ENCODE data around the gene FAM135A.
A peak's percentile ranks its signal among the peaks of the same experiment; 100 is the strongest.
"Not testable (repeated sequence)": the region's sequence is repeated elsewhere in the genome, so short reads cannot be mapped to it uniquely, and the experiment has no call there.

The FAM135A gene

GRCh38 chr6:70459699-70460098 is 46.4 kb downstream of the FAM135A start:
- DNase-seq (ENCODE audit: low spot score) = not testable (repeated sequence)

GRCh38 chr6:70470016-70470415 is 56.7 kb downstream of the FAM135A start:
- DNase-seq (ENCODE audit: low spot score) = no peak

GRCh38 chr6:70470510-70470909 is 57.2 kb downstream of the FAM135A start:
- not testable (repeated sequence) for DNase-seq (ENCODE audit: low spot score)

- peak; percentile 50 for DNase-seq (ENCODE audit: low spot score)
Observed at GRCh38 chr6:70474751-70475150, 61.4 kb downstream of the FAM135A start.

- no peak for DNase-seq (ENCODE audit: low spot score)
Observed at GRCh38 chr6:70479236-70479635, 65.9 kb downstream of the FAM135A start.

- not testable (repeated sequence) for DNase-seq (ENCODE audit: low spot score)
Observed at GRCh38 chr6:70486638-70487037, 73.3 kb downstream of the FAM135A start.

GRCh38 chr6:70489364-70489763 is 76.1 kb downstream of the FAM135A start:
- no peak for DNase-seq (ENCODE audit: low spot score)

- DNase-seq (ENCODE audit: low spot score) = no peak
Observed at GRCh38 chr6:70494833-70495232, 81.5 kb downstream of the FAM135A start.

GRCh38 chr6:70495790-70496189 is 82.5 kb downstream of the FAM135A start:
- not testable (repeated sequence) for DNase-seq (ENCODE audit: low spot score)

- no peak for DNase-seq (ENCODE audit: low spot score)
Observed at GRCh38 chr6:70502484-70502883, 89.2 kb downstream of the FAM135A start.

- DNase-seq (ENCODE audit: low spot score) = no peak
Observed at GRCh38 chr6:70503813-70504465, 90.6 kb downstream of the FAM135A start.

GRCh38 chr6:70506321-70506720 is 93.0 kb downstream of the FAM135A start:
- DNase-seq (ENCODE audit: low spot score) = no peak

GRCh38 chr6:70507161-70507560 is 93.9 kb downstream of the FAM135A start:
- DNase-seq (ENCODE audit: low spot score) = no peak

GRCh38 chr6:70508953-70509352 is 95.6 kb downstream of the FAM135A start:
- no peak for DNase-seq (ENCODE audit: low spot score)

GRCh38 chr6:70510600-70510999 is 97.3 kb downstream of the FAM135A start:
- DNase-seq (ENCODE audit: low spot score) = no peak

GRCh38 chr6:70518723-70519122 is 105.4 kb downstream of the FAM135A start:
- no peak for DNase-seq (ENCODE audit: low spot score)

GRCh38 chr6:70520575-70520974 is 107.3 kb downstream of the FAM135A start:
- peak; percentile 4 for DNase-seq (ENCODE audit: low spot score)

- no peak for DNase-seq (ENCODE audit: low spot score)
Observed at GRCh38 chr6:70524721-70525286, 111.5 kb downstream of the FAM135A start.

GRCh38 chr6:70527071-70527737 is 113.9 kb downstream of the FAM135A start:
- DNase-seq (ENCODE audit: low spot score) = no peak

GRCh38 chr6:70530023-70530422 is 116.7 kb downstream of the FAM135A start:
- no peak for DNase-seq (ENCODE audit: low spot score)

- DNase-seq (ENCODE audit: low spot score) = no peak
Observed at GRCh38 chr6:70531133-70531532, 117.8 kb downstream of the FAM135A start.

- no peak for DNase-seq (ENCODE audit: low spot score)
Observed at GRCh38 chr6:70537266-70537665, 124.0 kb downstream of the FAM135A start.

GRCh38 chr6:70538376-70538775 is 125.1 kb downstream of the FAM135A start:
- DNase-seq (ENCODE audit: low spot score) = no peak

All from iPS-NIHi11 (cell line).